Activated naive CD8-positive, alpha-beta T cell treated with anti-CD3 and anti-CD28 coated beads, Interleukin-2, amount 10 ng/mL, durations not matched to agents 7 days and 5 days (primary cell): ENCODE measurements around the gene ZNF576. TPM values are rescaled to one million over a fixed set of nuclear protein-coding genes. Genes with fewer than 3 reads are reported as not detected.

Experiments
- ATAC-seq: fragments of 150-1000 bp; cut with Tn5 transposase; one replicate; pipeline ENCODE4 v1.10.0; 2021; ENCODE audit warnings: low read depth, moderate library complexity
- POLR2A ChIA-PET: fragments of 350-600 bp; sonication (Branson Sonifier 250); formaldehyde crosslinking; loops from one replicate; lab custom pipeline; 2021; ENCODE audit warnings: antibody characterized with exemption; lab: Charles Lee
- DNase-seq: peaks from one replicate; pipeline ENCODE4 v3.0.0; 2021
- H3K27ac Mint-ChIP-seq: one replicate; pipeline ENCODE4 v1.8.0; 2022; ENCODE audit warnings: mild to moderate bottlenecking, mixed read lengths
- H3K27me3 Mint-ChIP-seq: one replicate; pipeline ENCODE4 v1.8.0; 2022; ENCODE audit warnings: mild to moderate bottlenecking, moderate library complexity, mixed read lengths
- H3K36me3 Mint-ChIP-seq: one replicate; pipeline ENCODE4 v1.8.0; 2021; ENCODE audit warnings: mild to moderate bottlenecking, mixed read lengths
- H3K4me1 Mint-ChIP-seq: one replicate; pipeline ENCODE4 v1.8.0; 2021; ENCODE audit warnings: mixed read lengths
- H3K4me3 Mint-ChIP-seq: one replicate; pipeline ENCODE4 v1.8.0; 2022; ENCODE audit warnings: mild to moderate bottlenecking, moderate library complexity, mixed read lengths
- H3K9me3 Mint-ChIP-seq: one replicate; pipeline ENCODE4 v1.8.0; 2021; ENCODE audit warnings: mixed read lengths
- total RNA-seq, 2 experiments: library from RNA; stranded (reverse); gene quantifications; one replicate each; pipeline ENCODE4 v1.2.3, GENCODE V29; 2021

The ZNF576 gene
- total RNA-seq, 2 experiments from 2014 or later, result 15.3 to 17.8 TPM

DNA sequence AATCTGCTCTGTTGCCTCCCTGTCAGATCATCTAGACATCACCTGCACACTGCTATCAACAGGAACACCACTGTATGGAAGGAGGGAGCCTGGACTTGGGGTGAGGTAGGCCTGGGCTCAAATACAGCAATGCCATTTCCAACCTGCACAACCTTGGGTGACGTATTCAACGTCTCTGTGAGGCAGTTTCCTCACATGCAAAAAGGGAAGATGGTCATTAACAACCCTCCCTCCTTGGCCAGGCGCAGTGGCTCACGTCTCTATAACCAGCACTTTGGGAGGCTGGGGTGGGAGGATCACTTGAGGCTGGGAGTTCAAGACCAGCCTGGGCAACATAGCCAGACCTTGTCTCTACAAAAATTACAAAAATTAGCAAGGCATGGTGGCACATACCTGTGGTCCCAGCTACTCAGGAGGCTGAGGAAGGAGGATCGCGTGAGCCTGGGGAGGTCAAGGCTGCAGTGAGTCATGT, 34.1 kb upstream of the ZNF576 start:
- Mint-ChIP-seq H3K36me3 (peaks cover 17% of the 10 kb centered on the region), H3K4me1 (peaks cover 27% of the 10 kb centered on the region), H3K27me3 (no peaks in the 10 kb centered on the region), H3K4me3 (peak overlapping the region; percentile 62), H3K9me3 (no peaks in the 10 kb centered on the region), H3K27ac (peak overlapping the region; percentile 89)
- POLR2A ChIA-PET, result interaction anchor here (1.0 to 4.2 kb wide), 3 partner anchors 13 to 34 kb away, joined by 4 to 22 read pairs (median 4); partner anchors contain the start of genes IRGQ, PINLYP, XRCC1 and ZNF575
- ATAC-seq (no peak), DNase-seq (no peak)

- no peaks in the 10 kb centered on the region for H3K9me3 Mint-ChIP-seq
- peaks cover 27% of the 10 kb centered on the region for H3K4me1 Mint-ChIP-seq
- POLR2A ChIA-PET, result interaction anchor here (1.0 to 4.2 kb wide), 4 partner anchors 7 to 34 kb away, joined by 4 to 22 read pairs (median 6); partner anchors contain the start of genes IRGQ, PINLYP, XRCC1 and ZNF575
These were observed 33.6 kb upstream of the ZNF576 start for GRCh38 chr19:43562698-43563241.

GRCh38 chr19:43563816-43564457, 32.5 kb upstream of the ZNF576 start:
- DNase-seq, result no peak
- POLR2A ChIA-PET, result interaction anchor here (1.0 to 4.2 kb wide), 3 partner anchors 8 to 371 kb away, joined by 3 to 22 read pairs (median 7); partner anchors contain the start of genes ZNF45 and ZNF575
- Mint-ChIP-seq H3K27me3 (no peaks in the 10 kb centered on the region), H3K9me3 (no peaks in the 10 kb centered on the region), H3K27ac (peak overlapping the region; percentile 89), H3K36me3 (peaks cover 17% of the 10 kb centered on the region), H3K4me3 (peak overlapping the region; percentile 1), H3K4me1 (peaks cover 27% of the 10 kb centered on the region)
- no peak for ATAC-seq

More at GRCh38 chr19:43562698-43563241, 33.6 kb upstream of the ZNF576 start:
- Mint-ChIP-seq H3K27me3 (no peaks in the 10 kb centered on the region), H3K36me3 (peaks cover 17% of the 10 kb centered on the region), H3K4me3 (peak overlapping the region; percentile 62), H3K27ac (peak overlapping the region; percentile 89)
- peak; percentile 91 for ATAC-seq
- DNase-seq, result peak; percentile 70

- ATAC-seq (no peak), DNase-seq (no peak)
- H3K4me3 Mint-ChIP-seq, result no peak overlapping the region
- no peaks in the 10 kb centered on the region for H3K9me3 Mint-ChIP-seq
- peaks cover 26% of the 10 kb centered on the region for H3K4me1 Mint-ChIP-seq
- H3K27ac Mint-ChIP-seq, result peak overlapping the region; percentile 5
- POLR2A ChIA-PET, result interaction anchor here (1.0 to 2.7 kb wide), 3 partner anchors 9 to 370 kb away, joined by 3 to 7 read pairs (median 3); partner anchors contain the start of gene ZNF45
- no peaks in the 10 kb centered on the region for H3K27me3 Mint-ChIP-seq
- peaks cover 15% of the 10 kb centered on the region for H3K36me3 Mint-ChIP-seq
These were observed 31.6 kb upstream of the ZNF576 start for GRCh38 chr19:43564800-43565199.

GRCh38 chr19:43569657-43570056, 26.7 kb upstream of the ZNF576 start:
- Mint-ChIP-seq H3K27ac (no peak overlapping the region), H3K27me3 (no peaks in the 10 kb centered on the region), H3K4me1 (peaks cover 14% of the 10 kb centered on the region), H3K4me3 (no peak overlapping the region), H3K9me3 (no peaks in the 10 kb centered on the region), H3K36me3 (peaks cover 3% of the 10 kb centered on the region)
- POLR2A ChIA-PET, result no interaction called here
- ATAC-seq (no peak), DNase-seq (no peak)

DNA sequence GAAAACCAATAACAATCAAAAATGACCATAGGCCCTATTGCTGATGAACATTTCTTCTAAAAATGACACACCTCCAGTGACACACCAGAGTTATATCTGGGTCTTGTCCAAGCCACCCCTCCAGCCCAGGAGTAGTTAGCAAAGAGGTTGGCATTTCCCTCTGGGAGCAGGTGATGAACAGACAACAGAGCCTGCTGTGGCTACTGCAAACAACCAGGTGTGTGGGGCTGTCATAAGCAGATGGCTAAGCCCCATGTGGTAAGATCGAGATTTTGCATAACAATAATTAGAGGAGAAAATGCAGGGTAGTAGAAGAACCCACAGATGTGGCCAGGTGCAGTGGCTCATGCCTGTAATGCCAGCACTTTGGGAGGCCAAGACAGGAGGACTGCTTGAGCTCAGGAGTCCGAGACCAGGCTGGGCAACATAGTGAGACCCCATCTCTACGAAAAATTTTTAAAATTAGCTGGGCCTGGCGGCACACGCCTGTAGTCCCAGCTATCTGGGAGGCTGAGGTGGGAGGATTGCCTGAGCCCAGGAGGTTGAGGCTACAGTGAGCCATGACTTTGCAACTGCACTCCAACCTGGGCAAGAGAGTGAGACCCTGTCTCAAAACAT, 26.1 kb upstream of the ZNF576 start:
- POLR2A ChIA-PET, result no interaction called here
- no peak overlapping the region for H3K4me3 Mint-ChIP-seq

GRCh38 chr19:43572171-43572588, 24.2 kb upstream of the ZNF576 start:
- Mint-ChIP-seq H3K36me3 (peaks cover 4% of the 10 kb centered on the region), H3K4me1 (peaks cover 20% of the 10 kb centered on the region), H3K27ac (no peak overlapping the region), H3K4me3 (no peak overlapping the region), H3K27me3 (no peaks in the 10 kb centered on the region), H3K9me3 (no peaks in the 10 kb centered on the region)
- POLR2A ChIA-PET, result interaction anchor here (1.7 kb wide), 1 partner anchor 11 kb away, joined by 4 read pairs; no protein-coding TSS in a partner anchor
- no peak for ATAC-seq
- DNase-seq, result no peak

More for the DNA sequence above, 26.1 kb upstream of the ZNF576 start:
- Mint-ChIP-seq H3K27me3 (no peaks in the 10 kb centered on the region), H3K4me1 (peaks cover 19% of the 10 kb centered on the region), H3K9me3 (no peaks in the 10 kb centered on the region), H3K27ac (no peak overlapping the region), H3K36me3 (peaks cover 6% of the 10 kb centered on the region)
- no peak for ATAC-seq
- no peak for DNase-seq

- POLR2A ChIA-PET, result interaction anchor here (1.2 to 3.1 kb wide), 4 partner anchors 10 to 21 kb away, joined by 3 to 45 read pairs (median 5); partner anchors contain the start of genes IRGQ and ZNF576
- ATAC-seq (no peak), DNase-seq (no peak)
- Mint-ChIP-seq H3K4me1 (peaks cover 26% of the 10 kb centered on the region), H3K27me3 (no peaks in the 10 kb centered on the region), H3K36me3 (peaks cover 7% of the 10 kb centered on the region), H3K27ac (peak overlapping the region; percentile 92), H3K9me3 (no peaks in the 10 kb centered on the region), H3K4me3 (peak overlapping the region; percentile 97)
These were observed 21.8 kb upstream of the ZNF576 start for GRCh38 chr19:43574424-43575155.

GRCh38 chr19:43575156-43575950, 21.0 kb upstream of the ZNF576 start, which contains the start of the genes PINLYP and XRCC1:
Gene PINLYP, plus strand, starts transcription at chr19:43575801. Its CDS starts 1,391 bp downstream, at chr19:43577192.
Gene XRCC1, minus strand, starts transcription at chr19:43575527. Its CDS starts 69 bp downstream, at chr19:43575458.
- POLR2A ChIA-PET, result interaction anchor here (1.2 to 3.1 kb wide), 4 partner anchors 10 to 21 kb away, joined by 3 to 45 read pairs (median 5); partner anchors contain the start of genes IRGQ and ZNF576
- Mint-ChIP-seq H3K9me3 (no peaks in the 10 kb centered on the region), H3K27me3 (no peaks in the 10 kb centered on the region), H3K36me3 (peaks cover 10% of the 10 kb centered on the region), H3K4me3 (peak within 1 kb of the TSS; percentile 97), H3K27ac (peak within 1 kb of the TSS; percentile 92), H3K4me1 (peaks cover 30% of the 10 kb centered on the region)
- ATAC-seq (peak; percentile 97), DNase-seq (peak; percentile 91)

DNA sequence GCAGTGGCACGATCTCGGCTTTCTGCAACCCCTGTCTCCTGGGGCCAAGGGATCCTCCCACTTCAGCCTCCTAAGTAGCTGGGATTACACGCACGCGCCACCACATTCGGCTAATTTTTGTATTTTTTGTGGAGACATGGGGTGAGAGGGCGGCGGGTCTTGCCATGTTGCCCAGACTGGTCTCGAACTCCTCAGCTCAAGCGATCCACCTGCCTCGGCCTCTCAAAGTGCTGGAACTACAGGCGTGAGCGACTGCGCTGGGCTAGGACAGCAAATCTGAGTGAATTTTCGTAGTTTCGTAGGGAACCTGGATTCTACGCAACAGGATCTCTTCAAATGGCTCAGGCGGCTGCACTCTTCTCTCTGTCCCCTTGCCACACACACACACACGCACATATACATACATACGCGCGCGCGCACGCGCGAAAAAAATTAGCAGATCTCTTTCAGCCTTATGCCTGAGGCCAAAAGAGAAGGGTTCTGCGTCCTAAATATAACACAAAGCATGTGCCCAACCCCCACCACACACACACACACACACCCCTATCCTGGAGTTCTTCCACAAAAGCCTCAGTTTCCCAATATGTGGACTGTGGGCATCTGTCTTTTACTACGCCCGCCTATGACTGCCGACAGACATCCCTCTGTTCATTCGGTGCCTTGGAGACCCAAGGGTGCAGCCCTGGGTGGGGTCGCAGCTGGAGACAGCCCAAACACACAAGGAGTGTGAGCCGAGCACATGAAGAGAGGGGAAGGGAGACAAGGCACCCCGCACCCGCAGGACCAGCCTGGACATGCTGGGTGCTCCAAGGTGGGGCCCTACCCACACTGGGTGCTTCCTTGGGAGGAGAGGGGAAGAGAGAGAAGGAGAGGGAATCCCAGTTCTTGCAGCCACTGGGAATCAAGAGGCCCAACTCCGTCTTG, 20.2 kb upstream of the ZNF576 start:
- H3K4me1 Mint-ChIP-seq, result peaks cover 29% of the 10 kb centered on the region

DNA sequence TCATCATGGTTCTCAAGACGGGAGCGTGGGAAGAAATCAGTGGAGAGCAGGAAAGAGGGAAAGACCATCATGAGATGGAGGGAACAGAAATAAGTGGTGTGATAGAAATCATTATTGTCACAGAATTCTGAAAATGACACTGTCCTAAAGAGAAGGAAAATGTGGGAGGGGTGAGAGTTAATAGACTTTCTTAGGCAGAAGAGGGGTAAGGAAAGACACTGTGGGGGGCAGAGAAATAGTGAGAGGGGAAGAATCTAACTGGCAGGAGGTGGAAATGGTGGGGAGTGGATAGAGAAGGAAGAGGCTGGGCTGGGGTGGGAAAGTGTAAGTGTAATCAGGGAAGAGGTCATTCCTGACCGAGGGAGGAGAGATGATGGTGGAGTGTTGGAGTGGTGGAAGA, 17.6 kb upstream of the ZNF576 start:
- POLR2A ChIA-PET, result no interaction called here
- peaks cover 31% of the 10 kb centered on the region for H3K4me1 Mint-ChIP-seq
- DNase-seq (no peak), ATAC-seq (no peak)
- H3K27ac Mint-ChIP-seq, result peak overlapping the region; percentile 35
- H3K36me3 Mint-ChIP-seq, result peaks cover 10% of the 10 kb centered on the region
- no peaks in the 10 kb centered on the region for H3K9me3 Mint-ChIP-seq
- peak overlapping the region; percentile 94 for H3K4me3 Mint-ChIP-seq
- no peaks in the 10 kb centered on the region for H3K27me3 Mint-ChIP-seq

More for the DNA sequence above, 20.2 kb upstream of the ZNF576 start:
- H3K36me3 Mint-ChIP-seq, result peaks cover 10% of the 10 kb centered on the region
- H3K9me3 Mint-ChIP-seq, result no peaks in the 10 kb centered on the region
- POLR2A ChIA-PET, result interaction anchor here (1.2 to 3.1 kb wide), 2 partner anchors 20 kb away, joined by 5 to 45 read pairs; partner anchors contain the start of genes IRGQ and ZNF576
- H3K4me3 Mint-ChIP-seq, result peak overlapping the region; percentile 53
- H3K27me3 Mint-ChIP-seq, result no peaks in the 10 kb centered on the region
- H3K27ac Mint-ChIP-seq, result peak overlapping the region; percentile 52
- DNase-seq, result peak; percentile 36
- ATAC-seq, result no peak
